ENCODE results near the gene JHY. TPM values are rescaled to one million over a fixed set of nuclear protein-coding genes. Genes with fewer than 3 reads are reported as not detected.

The JHY gene
- total RNA-seq, 1 donor from 2014 or later = 3.4 TPM

DNA sequence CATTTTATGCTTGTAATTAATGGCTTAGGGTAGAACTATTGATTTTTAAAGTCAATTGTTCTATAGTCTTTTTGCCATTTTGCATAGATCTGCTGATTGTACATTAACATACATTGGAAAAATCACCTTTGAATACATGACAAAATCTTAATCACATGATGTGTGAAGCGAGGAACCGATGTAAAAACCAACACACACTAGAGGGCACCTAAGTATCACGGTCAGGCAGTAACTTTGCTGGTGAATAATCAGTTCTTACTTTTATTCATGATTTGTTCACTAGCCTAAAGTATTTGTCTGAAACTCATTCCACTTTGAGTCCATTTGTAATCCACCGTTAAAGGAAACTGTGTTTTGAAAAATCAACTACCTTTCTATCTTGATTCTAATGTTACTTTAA, 28.2 kb downstream of the JHY start:
- peak; percentile 17 for TF ChIP-seq CTCF (IDR thresholded peaks at IDR 0.05; ENCODE audit: insufficient read depth, low read length, poor library complexity, severe bottlenecking)
- no peaks in the 10 kb centered on the region for H3K36me3 ChIP-seq (ENCODE audit: control insufficient read depth, insufficient read depth, low read length)
- H3K4me3 ChIP-seq (ENCODE audit: low read depth, low read length) = no peak overlapping the region
- no peak for DNase-seq (ENCODE audit: low read depth)
- H3K27me3 ChIP-seq (ENCODE audit: control insufficient read depth, insufficient read depth, low read length) = no peaks in the 10 kb centered on the region

DNA sequence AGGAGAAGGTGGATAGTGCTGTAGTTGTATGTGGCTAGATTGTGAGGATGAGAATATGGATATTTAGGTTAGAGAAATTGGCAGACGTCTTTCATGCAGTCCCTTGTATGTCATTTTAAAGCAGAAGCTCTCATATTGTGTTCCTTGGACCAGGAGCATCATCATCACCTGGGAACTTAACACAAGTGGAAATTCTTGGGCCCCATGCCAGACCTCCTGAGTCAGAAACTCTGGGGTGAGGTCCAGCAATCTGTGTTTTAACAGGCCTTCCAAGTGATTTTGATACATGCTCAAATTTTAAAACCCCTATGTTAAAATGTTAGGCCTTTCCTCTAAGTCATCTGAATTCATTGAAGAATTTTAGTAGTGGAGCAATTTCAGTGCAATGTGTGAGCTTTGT, 34.8 kb downstream of the JHY start:
- peak; percentile 21 for DNase-seq (ENCODE audit: low read depth)
- no peaks in the 10 kb centered on the region for H3K36me3 ChIP-seq (ENCODE audit: control insufficient read depth, insufficient read depth, low read length)
- H3K4me3 ChIP-seq (ENCODE audit: low read depth, low read length) = no peak overlapping the region
- H3K27me3 ChIP-seq (ENCODE audit: control insufficient read depth, insufficient read depth, low read length) = peaks cover 2% of the 10 kb centered on the region
- no peak for TF ChIP-seq CTCF (IDR thresholded peaks at IDR 0.05; ENCODE audit: insufficient read depth, low read length, poor library complexity, severe bottlenecking)

- no peaks in the 10 kb centered on the region for H3K36me3 ChIP-seq (ENCODE audit: control insufficient read depth, insufficient read depth, low read length)
- DNase-seq (ENCODE audit: low read depth) = no peak
- H3K4me3 ChIP-seq (ENCODE audit: low read depth, low read length) = no peak overlapping the region
- peaks cover 2% of the 10 kb centered on the region for H3K27me3 ChIP-seq (ENCODE audit: control insufficient read depth, insufficient read depth, low read length)
- no peak for TF ChIP-seq CTCF (IDR thresholded peaks at IDR 0.05; ENCODE audit: insufficient read depth, low read length, poor library complexity, severe bottlenecking)
Observed at GRCh38 chr11:122918734-122919133, 36.2 kb downstream of the JHY start.

- no peak for DNase-seq (ENCODE audit: low read depth)
- no peak for TF ChIP-seq CTCF (IDR thresholded peaks at IDR 0.05; ENCODE audit: insufficient read depth, low read length, poor library complexity, severe bottlenecking)
- Histone ChIP-seq H3K36me3 (ENCODE audit: control insufficient read depth, insufficient read depth, low read length) (no peaks in the 10 kb centered on the region), H3K4me3 (ENCODE audit: low read depth, low read length) (no peak overlapping the region), H3K27me3 (ENCODE audit: control insufficient read depth, insufficient read depth, low read length) (peaks cover 2% of the 10 kb centered on the region)
Observed at GRCh38 chr11:122920579-122920978, 38.0 kb downstream of the JHY start.

- DNase-seq (ENCODE audit: low read depth) = no peak
- no peak for TF ChIP-seq CTCF (IDR thresholded peaks at IDR 0.05; ENCODE audit: insufficient read depth, low read length, poor library complexity, severe bottlenecking)
- H3K4me3 ChIP-seq (ENCODE audit: low read depth, low read length) = no peak overlapping the region
Observed at GRCh38 chr11:122922893-122923292, 40.3 kb downstream of the JHY start.

GRCh38 chr11:122923302-122923701, 40.7 kb downstream of the JHY start:
- DNase-seq (ENCODE audit: low read depth) = no peak
- Histone ChIP-seq H3K36me3 (ENCODE audit: control insufficient read depth, insufficient read depth, low read length) (no peaks in the 10 kb centered on the region), H3K27me3 (ENCODE audit: control insufficient read depth, insufficient read depth, low read length) (peaks cover 2% of the 10 kb centered on the region), H3K4me3 (ENCODE audit: low read depth, low read length) (no peak overlapping the region)
- no peak for TF ChIP-seq CTCF (IDR thresholded peaks at IDR 0.05; ENCODE audit: insufficient read depth, low read length, poor library complexity, severe bottlenecking)

More at GRCh38 chr11:122922893-122923292, 40.3 kb downstream of the JHY start:
- no peaks in the 10 kb centered on the region for H3K36me3 ChIP-seq (ENCODE audit: control insufficient read depth, insufficient read depth, low read length)
- peaks cover 2% of the 10 kb centered on the region for H3K27me3 ChIP-seq (ENCODE audit: control insufficient read depth, insufficient read depth, low read length)

Measured in kidney epithelial cell (primary cell).